Measurements from ENCODE around the gene ATG2B.

- TF ChIP-seq CTCF (IDR thresholded peaks at IDR 0.05), result no peak
- peak; percentile 57 for TF ChIP-seq EZH2 (IDR thresholded peaks at IDR 0.05)
- no peak for TF ChIP-seq EZH2phosphoT487 (IDR thresholded peaks at IDR 0.05)
Measured at GRCh38 chr14:96390965-96391292, 27.8 kb upstream of the ATG2B start.

All from neural progenitor cell (in vitro differentiated cells).